Loucy (cell line): Measurements from ENCODE around the gene STPG4.
A peak's percentile ranks its signal among the peaks of the same experiment; 100 is the strongest.

Experiments used
- CTCF ChIP-seq: fragments of 200-600 bp; sonication (generic); conservative IDR thresholded peaks from 2 replicates; pipeline ENCODE4 v1.5.1; 2014; ENCODE audit warnings: mild to moderate bottlenecking, antibody characterized with exemption, low read length
- EZH2phosphoT487 ChIP-seq: fragments of 200-600 bp; IDR thresholded peaks from 2 replicates; pipeline ENCODE4 v1.6.1; 2018; ENCODE audit warnings: antibody characterized with exemption, mild to moderate bottlenecking, moderate library complexity, borderline replicate concordance

- TF ChIP-seq CTCF = 0 out of 2 replicates have a peak, but pooled peaks have one; percentile 17
- no peak for TF ChIP-seq EZH2phosphoT487
These were observed 27.1 kb downstream of the STPG4 start for GRCh38 chr2:47127862-47128543.
